ENCODE data around the gene DBH.
A peak's percentile ranks its signal among the peaks of the same experiment; 100 is the strongest.

DBH gene

DNA sequence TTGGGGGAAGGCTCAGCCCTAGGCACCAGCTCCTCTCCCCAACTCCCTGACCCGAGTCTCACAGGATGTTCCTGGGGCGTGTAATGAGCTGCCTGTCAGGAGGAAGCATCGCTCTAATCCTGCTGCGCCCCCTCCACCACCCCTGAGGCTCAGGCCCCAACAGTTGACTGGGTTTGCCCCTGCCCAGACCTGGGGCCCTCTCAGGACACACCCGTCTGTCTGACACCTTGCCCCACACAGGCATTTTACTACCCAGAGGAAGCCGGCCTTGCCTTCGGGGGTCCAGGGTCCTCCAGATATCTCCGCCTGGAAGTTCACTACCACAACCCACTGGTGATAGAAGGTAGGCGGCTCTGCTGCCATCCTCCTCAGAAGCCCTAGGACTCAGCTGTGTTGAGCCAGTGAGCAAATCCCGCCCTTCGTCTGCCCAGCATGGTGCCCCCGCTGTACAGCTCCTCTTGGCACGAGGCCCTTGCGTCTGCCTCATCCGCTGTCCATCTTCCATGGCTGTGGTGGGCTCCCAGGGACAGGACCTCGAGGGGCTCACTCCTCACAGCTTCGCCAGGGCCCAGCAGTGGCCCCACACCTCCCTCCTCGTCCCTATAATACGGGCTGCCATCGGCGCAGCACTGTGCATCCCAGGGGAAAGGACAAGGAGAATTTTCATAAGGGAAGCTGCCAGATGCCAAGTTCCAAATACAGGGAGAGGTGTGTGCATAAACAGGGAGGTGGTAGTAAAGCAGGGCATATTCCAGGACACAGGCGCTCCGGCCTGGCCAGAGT lies 8.0 kb downstream of the DBH start:
- no peak for DNase-seq (ENCODE audit: low spot score)

DNA sequence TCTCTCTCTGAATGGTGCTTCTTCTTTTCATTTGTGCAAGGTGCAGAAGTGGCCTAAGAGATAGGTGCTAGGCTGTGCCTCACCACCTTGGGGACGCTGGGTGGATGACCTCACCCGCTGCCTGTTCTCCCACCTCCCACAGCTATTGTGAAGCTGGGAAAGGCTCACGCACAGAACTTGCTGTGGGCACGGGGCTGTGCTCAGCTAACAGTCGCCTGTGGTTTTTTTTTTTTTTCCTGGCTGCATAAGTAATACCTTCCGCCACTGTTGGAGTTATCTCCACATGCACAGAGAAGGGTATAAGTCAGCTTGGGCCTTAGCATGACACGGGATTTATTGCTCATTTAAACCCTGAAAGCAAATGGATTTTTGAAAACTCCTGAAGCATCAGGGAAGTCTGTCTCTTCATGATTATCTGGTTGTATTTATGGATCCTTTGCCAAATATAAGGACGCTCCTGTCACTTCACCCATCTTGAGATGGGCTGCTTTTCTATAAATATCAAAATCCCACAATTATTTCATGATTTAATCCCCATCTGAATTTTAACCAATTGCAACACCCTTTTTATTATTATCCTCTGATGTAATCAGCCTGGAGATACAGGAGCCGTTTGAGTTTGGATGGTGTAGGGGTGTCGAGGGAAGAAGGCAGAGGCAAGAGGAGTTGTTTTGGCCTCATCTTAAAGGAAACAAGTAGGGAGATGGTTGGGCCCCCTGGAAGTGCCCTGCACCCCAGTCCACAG lies 9.0 kb downstream of the DBH start:
- DNase-seq (ENCODE audit: low spot score) = no peak

DNA sequence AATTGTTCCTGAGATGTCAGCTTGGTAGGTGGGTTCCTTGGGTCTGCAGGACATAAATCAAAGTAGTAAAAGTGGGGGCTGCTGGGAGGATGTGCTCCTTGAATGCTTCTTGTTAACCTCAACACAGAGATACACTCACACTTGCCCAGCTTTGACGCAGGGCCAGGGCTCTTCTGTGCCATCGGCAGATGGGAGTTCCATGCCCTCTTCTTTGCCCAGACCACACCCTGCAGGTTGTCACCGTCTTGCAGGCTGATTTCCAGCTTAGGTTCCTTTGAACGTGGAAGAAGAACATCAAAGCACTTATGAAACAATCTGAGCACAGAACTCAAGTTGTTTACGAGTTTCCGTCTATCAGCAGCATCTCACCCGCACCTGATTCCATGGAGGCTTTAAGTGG lies 11.0 kb downstream of the DBH start:
- DNase-seq (ENCODE audit: low spot score) = no peak

DNA sequence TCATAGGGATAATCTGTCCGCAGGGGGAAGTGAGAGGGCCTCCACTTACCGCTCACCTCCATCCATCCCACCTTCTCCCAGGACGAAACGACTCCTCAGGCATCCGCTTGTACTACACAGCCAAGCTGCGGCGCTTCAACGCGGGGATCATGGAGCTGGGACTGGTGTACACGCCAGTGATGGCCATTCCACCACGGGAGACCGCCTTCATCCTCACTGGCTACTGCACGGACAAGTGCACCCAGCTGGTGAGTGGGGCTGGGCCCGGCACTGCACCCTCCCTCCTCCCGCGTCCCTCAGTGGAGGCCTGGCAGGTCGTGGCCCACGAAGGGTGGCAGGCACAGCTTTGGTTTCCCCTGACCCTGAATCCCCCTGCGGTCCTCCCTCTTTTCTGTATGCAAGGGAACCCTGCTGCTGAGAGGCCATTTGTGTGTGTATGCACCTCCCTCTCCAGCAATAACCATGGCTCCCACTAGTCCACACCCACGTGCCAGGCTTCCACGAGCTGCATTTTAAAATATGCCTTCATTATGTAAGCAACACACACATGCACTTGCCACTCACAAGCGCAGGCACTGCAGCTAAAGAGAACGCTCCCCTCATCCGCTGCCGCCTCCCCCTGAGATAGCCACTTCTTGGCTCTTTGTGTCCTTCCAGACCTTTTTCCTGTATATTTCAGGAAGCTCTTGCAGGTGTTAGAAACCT lies 11.8 kb downstream of the DBH start:
- no peak for DNase-seq (ENCODE audit: low spot score)

DNA sequence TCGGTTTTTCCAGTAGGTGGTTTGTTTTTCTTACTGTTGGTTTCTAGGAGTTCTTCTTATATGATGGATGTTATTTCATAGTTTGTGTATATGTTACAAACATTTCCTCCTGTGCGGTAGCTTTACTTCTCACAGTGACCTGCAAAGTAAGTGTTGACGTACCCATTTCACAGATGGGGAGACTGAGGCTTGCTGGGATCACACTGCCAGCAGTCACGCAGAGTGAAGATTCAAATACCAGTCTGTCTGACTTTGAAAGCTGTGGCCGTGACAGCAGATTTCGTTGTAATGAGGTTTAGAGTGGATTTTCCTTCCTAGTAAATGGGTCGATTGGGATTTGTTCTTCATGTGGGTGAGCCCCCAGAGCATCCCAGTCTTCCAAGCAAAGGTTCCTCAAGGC lies 13.0 kb downstream of the DBH start:
- DNase-seq (ENCODE audit: low spot score) = no peak

DNA sequence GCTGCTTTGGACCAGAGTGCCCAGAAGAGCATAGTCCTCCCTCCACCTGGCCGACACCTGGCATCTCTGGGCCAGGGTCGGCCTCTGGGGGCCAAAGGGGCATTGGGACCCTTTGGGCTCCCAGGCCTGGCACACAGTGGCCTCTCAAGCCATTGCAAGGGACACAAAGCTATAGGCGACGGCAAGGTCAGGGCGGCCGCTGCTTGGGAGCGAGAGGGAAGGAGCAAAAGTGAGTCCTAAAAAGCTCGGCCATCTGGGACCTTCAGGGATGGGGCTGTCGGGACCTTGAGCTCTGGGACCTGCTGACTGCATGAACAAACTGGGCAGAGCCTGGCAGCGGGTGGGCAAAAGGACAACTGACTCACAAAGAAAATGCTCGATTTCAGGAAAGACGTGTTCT lies 13.9 kb downstream of the DBH start:
- no peak for DNase-seq (ENCODE audit: low spot score)

DNA sequence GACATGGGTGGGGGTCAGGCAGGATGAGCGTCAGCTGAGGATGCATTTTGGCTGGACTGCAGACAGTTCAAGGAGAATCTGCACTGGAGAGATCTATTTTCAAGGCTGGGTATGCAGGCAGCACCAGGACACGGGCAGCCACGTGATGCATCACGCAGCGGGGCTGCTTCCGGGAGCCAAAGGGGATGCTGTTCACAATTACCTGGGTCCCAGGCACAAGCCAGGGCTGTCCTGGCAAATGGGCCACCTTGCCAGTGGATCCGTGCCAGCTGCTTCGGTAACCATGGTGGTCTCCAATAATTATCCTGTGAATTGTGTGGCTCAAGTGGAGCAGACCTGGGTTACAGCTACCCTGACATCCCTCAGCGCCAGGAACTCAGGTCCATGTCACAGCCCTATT lies 17.5 kb downstream of the DBH start:
- no peak for DNase-seq (ENCODE audit: low spot score)

DNA sequence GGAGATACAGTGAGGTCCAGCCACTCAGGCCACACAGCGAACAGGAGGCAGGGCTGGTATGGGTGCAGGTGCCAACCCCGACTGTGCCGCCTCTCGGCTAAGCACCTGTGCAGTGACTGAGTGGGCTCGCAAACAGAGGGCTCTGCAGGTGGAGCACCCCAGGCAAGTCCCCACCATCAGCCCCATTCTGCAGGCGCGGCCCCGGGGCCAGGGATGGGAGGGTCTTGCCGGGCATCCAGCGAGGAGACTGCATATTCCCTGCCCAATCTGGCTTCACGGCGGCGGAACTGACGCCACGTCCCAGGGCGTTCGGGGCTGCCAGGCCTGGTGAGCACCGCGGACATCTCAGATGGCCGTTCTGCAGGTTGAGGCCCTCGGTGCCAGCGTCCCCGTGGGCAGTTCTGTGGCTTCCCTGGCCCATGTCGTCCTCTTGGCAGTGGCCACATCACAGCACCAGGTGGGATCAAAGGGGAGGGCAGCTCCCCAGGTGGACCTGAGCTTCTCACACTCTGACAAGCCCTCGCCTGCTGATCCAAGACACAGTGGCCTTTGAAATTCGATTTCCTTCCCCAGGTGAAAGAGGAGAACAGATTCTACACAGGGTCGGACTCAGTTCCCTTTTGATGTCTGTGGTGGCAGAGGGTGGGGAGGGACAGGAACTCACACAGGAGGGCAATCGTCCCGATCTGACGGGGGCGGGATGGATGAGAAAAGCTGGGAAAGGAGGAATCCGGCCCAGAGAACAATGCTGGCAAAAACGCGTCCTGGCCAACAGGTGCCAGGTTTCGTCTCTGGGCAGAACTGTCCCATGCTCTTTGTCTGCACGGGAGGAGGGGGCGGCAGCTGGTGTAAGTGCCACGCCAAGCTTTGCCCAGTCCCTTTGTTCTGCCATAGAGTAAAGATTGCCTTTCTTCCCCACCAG lies 18.8 kb downstream of the DBH start:
- DNase-seq (ENCODE audit: low spot score) = no peak

DNA sequence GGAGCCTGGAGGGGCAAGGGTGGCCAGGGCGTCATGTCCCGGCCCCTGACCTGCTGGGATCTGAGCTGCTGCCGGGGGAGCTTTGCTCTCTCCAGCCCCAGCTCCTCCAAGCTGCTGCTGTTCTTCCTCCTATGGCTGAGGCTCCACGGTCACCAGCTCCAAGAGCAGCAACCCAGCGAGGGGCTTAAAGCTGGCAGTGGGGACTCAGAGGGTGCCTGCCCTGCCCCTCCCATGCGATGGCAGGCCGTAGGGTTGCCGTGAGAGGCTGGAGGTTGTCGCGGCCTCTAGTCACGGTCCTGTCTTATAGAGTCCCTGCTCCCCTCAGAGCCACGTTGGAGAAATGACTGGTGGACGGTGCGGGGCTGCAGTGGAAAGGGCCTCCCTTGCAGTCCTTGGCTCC lies 19.5 kb downstream of the DBH start:
- DNase-seq (ENCODE audit: low spot score) = no peak

DNA sequence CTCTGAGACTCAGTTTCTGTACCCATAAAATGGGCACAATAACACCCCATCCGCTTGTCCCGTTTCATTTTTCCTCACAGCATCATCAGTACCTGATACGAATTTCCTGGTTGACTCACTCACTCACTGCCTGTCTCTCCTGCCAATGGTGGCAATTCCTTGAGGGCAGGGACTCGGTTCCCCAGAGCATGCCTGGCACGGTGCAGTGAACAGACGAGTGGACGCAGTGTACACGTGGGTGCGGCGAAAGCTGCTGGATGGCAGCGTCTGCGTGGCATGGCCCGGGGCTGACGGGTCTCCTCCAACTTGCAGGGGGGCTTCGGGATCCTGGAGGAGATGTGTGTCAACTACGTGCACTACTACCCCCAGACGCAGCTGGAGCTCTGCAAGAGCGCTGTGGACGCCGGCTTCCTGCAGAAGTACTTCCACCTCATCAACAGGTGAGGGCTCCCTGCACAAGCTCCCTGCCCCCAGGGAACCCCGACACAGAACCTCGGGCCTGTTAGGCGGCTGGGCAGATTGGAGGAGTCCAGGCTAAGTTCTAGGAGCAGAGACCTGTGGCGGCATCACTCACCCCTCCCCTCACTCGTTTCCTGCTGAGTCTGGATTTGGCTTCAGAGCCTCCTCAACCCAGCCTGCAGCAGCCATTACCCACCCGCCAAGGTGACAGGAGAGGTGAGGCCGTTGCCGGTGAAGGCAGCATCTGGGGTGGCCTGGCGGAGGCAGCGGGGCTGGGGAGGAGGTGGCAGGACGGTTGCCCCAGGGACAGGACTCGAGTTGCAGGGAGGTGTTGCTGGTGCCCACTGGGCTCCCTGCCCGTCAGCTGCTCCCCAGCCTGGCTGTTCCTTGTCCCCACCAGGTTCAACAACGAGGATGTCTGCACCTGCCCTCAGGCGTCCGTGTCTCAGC lies 20.3 kb downstream of the DBH start:
- no peak for DNase-seq (ENCODE audit: low spot score)

DNA sequence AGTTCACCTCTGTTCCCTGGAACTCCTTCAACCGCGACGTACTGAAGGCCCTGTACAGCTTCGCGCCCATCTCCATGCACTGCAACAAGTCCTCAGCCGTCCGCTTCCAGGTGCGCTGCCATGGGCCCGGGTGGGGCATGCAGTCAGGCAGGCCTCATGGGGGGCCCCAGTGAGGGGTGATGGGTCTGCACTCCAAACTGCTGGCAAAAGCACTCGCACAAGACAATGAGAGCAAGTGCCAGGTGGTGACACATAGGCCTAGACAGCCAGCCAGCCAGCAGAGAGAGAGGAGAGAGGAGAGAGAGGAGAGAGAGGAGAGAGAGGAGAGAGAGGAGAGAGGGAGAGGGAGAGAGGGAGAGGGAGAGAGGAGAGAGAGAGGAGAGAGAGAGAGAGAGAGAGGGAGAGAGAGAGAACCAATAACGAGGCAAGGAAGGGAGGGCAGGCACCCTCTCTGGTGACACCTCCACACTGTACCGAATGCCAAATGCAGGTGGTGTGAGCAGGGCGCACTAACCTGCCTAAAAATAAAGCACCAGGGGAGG lies 21.0 kb downstream of the DBH start:
- no peak for DNase-seq (ENCODE audit: low spot score)

DNA sequence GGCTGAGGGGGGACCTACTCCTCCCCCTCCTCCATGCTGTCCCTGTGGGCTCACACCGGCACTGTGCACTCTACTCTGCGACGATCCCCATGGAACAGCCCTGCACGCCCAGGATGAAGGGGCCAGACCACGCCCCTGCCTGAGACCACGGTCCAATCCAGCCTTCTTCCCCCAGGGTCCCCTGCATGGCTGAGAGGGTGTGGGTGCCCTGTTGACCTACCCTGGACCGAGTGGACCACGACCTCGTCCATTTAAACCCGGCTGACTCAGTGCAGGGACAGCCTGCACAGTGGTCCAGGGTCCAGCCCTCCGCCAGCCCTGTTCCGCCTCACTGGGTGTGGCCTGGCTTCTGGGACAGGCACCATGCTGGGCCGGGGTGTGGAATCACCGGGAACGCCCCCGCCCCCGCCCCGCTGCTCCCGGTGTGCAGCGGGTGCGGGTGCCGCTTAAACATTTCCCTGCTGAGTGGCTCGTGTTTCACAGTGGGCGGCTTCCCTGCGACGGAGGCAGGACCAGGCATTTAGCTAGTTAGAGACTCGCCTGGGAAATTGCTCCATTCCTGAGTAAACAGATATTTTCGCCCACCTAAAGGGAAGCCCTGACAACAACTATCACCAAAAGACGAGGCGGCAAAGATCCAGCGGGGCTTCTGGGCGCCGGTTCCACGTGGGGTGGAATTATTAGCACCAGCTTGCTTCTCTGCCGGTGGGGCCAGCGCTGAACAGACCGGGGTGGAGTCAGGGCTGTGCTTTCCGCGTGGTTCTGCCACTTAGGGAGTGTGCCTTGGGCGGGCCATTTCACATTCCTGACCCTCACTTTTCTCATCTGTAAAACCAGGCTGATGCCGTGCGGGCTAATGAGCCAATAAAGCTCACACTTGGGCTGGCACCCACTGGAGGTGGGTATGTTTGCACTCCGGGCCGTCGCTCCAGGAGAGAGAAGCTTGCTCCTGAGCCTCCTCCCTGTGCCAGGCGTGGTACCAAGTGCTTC lies 22.6 kb downstream of the DBH start:
- peak; percentile 88 for DNase-seq (ENCODE audit: low spot score)

DNA sequence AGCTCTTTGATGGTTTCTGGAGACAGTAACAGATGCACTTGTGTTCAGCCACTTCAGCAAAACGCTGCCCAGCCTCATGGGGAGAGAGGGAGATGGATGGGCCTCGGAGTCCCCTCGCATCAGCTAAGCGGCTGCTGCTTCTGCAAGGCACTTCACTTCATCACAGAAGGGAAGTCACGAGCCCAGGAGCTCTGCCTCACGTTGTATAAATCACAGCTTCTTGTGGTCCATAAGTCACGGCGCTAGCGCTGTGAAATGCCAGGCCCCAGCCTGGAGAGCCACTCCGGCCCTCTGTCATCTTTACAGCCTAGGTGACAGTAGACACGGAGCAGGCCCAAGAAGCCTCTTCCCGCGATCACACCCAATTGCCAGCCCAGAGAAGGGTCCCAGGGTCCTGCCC lies 23.4 kb downstream of the DBH start:
- DNase-seq (ENCODE audit: low spot score) = no peak

DNA sequence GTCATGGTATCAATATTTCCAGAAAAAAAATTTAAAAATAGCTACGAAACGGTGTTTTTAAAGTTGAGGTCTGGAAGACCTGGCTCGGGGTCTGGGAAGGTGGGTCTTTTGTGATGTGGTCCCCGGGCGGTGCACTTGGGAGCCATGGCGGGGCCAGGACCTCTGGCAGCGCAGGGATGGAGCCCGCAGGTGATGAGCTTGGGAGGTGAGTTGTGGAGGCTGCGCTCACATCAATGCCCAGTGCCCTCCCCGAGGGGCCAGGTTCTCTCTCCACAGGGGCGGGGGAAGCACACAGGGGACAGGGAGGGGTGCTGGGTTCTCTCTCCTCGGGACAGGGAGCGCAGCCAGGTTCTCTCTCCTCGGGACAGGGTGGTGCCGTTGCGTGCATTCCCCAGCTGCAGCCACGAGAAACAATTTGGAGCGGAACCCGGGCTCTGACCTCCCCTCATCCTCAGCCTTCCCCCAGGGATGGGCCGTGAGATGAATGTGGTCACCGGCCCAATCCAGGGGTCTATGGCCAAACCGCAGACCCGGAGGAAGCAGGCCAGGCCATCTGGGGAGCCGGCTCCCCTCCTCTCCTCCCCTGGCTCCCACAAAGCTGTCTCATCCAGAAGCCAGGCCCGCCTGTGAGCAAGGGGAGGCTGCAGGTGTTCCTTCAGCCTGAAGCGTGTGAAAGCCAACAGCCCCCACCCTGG lies 25.8 kb downstream of the DBH start:
- no peak for DNase-seq (ENCODE audit: low spot score)

DNA sequence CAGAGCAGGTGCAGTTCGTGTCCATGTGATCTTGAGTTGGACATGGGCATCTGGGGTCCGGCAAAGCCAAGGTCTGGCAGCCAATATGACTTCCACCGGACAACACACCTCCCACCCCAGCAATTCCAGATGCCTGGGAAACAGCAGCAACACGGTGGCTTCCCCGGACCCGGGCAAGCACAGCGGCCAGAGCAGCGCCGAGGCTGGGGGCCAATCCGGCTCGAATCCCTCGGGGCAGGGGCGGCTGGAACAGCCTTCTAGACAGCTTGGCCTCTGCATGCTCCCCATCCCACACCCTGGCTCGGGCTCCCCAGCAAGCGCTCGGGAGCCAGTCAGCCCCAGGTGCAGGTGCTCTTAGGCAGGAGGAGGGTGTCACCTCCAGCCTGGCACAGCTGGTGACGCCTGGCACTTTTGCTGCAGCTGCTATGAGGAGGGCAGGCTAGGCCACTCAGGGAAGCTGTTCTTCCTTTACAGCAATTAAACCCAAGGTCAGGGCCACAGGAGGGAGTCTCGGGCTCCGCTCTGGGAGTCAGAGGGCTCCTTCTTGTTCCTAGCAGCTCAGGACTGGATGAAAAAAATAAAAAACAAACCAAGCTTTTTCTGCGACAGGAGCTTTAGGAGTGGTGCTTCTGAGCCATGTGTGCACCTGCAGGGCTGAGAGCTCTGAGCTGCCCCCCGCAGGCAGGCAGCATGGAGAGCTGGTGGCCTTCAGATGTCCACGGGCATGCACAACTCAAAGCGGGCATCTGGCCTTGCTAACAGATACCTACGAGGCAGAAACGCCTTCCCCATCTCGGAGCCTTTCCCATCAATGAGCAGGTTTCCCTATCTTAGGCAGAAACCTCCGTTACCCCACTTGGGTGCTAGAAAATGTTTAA lies 28.2 kb downstream of the DBH start:
- DNase-seq (ENCODE audit: low spot score) = no peak

DNA sequence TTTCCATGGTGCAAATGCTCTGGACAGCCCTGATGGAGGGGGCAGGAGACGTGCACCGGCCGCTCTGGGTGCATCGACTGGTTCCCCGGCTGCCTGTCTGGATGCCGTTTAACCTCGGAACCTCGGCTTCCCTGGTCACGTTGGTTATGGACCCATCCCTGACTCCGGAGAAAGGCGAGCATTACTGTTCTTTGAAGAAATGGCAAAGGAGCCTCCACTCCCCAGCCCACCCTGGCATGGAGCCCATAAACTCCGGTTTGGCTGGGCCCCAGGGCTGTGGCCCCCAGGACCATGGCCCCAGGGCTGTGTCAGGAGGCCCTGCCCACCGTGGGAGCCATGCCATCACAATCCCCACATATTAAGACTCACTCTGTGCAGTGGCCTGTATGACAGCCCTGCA lies 28.9 kb downstream of the DBH start:
- no peak for DNase-seq (ENCODE audit: low spot score)

DNA sequence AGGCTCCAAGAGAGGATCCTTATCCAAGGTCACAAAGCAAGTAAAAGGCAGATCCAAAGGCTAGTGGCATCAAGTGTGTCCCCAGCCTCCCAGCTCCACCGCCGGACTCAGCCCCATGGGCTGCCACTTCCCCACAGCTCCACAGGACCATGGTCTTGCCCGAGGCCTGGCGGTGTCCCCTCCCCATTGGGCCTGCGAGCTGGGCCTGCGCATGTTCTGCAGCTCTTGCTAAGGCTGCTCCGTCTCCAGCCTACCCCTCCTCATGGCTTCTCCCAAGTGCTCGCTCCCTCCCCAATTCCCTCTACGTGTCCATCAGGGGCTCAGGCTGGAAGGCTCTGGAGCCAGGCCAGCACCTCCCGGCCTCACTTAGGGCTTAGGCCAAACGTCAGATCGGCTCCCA lies 29.4 kb downstream of the DBH start:
- DNase-seq (ENCODE audit: low spot score) = no peak

DNA sequence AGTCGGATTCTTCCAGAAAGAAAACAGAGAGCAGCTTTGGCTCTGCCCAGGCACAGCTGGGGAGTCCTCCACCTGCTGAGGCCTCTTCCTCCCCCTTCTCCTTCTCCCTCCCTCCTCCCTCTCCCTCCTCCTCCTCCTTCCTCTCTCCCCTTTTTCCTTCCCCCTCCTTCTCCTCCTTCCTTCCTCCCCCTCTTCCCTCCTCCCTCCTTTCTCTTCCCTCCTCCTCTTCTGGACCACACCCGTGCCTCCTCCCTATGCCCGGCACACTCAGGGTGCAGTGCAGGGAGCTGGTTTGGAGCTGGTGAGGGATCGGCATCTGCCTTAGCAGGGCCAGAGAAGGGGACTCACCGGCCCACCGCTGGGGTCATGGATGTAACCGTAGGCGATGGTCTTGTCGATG lies 30.2 kb downstream of the DBH start:
- DNase-seq (ENCODE audit: low spot score) = no peak
